ENCODE results near the gene MUC5B.
"Not testable (repeated sequence)": the region's sequence is repeated elsewhere in the genome, so short reads cannot be mapped to it uniquely, and the experiment has no call there.

Gene MUC5B

DNA sequence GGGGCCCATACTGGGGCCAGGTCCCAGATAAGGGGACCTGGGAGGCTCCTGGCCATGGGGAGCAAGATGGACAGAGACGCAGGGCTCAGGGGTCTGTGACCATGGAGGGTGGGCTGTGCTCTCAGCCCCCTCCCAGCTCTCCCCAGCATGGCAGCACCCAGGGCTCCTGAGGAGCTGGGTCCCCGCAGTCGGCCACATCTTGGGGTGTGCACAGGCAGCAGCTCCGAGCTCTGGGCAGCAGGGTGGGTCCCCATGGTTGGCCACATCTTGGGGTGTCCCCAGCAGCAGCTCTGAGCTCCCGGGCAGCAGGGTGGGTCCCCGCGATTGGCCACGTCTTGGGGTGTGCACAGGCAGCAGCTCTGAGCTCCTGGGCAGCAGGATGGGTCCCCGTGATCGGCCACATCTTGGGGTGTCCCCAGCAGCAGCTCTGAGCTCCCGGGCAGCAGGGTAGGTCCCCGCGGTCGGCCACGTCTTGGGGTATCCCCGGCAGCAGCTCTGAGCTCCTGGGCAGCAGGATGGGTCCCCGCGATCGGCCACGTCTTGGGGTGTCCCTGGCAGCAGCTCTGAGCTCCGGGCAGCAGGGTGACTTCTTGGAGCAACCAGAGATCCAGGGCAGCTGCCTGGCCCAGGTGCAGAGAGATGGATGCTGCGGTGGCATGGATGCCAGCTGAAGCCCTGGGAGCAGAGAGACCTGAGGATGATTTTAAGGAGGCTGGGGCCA lies 18.3 kb upstream of the MUC5B start:
- Histone ChIP-seq H3K9ac (ENCODE audit: low read depth, low read length) (no peak overlapping the region), H3K9me3 (ENCODE audit: control insufficient read depth, insufficient read depth, low read length) (no peaks in the 10 kb centered on the region), H3K36me3 (ENCODE audit: insufficient read depth, low read length) (no peaks in the 10 kb centered on the region), H3K4me1 (ENCODE audit: insufficient read depth, low read length) (no peaks in the 10 kb centered on the region)

DNA sequence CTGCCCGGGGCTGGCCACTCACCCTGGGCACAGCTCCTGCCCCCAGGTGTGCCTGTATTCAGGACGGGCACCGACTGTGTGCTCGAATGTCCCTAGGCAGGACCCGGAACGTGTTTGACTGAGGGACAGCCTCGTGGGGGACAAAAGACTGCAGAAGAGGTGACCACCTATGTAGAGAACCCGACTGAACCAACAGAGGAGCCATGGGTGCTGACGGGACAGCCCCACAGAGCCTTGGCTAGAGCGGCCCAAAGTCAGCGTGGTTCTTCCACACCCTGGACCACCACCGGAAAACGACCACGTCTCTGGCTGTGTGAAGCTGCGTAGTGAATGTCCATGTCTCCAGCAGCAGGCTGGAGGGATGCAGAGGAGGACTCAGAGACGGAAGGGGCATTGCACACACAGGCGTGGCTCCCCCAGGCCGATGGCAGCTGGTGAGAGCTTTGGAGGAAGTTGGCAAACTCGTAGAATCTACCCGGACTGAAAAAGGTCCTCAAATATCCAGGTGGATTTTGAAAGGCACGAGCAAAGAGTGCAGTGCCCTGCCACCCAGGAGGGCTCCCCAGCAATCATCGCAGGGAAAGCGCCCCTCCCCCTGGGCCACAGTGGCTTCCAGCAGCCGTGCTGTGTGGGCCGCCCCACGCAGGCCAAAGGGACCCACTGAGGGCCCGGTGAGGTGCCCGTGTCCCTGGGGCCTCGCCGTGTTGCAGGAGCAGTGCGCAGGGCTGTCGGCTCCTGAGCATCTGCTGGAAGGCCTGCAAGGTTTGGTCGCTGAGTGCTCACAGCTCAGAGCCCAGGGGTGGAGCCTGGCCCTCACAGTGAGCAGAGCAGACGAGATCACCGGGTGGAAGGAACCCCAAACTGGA lies 17.5 kb upstream of the MUC5B start:
- Histone ChIP-seq H3K36me3 (ENCODE audit: insufficient read depth, low read length) (no peaks in the 10 kb centered on the region), H3K9ac (ENCODE audit: low read depth, low read length) (no peak overlapping the region)

DNA sequence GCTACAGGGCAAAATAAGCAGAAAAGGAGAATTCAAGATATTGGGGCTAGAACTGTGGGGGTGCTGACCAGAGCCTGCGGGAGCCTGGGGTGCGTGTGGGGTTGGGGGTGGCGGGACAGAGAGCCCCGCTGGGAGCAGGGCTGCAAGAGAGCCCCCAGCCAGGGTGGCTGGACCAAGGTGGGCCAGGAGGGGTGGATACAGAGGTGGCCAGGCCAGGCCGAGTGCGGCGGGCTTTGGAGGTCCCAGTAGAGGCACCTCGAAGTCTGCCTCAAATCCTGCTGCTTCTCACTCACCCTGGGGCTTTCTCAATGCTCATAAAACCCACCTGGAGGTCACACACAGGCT lies 16.9 kb upstream of the MUC5B start:
- H3K9me3 ChIP-seq (ENCODE audit: control insufficient read depth, insufficient read depth, low read length): 0 out of 2 replicates have a peak, but pooled peaks cover 2% of the 10 kb centered on the region
- no peaks in the 10 kb centered on the region for H3K36me3 ChIP-seq (ENCODE audit: insufficient read depth, low read length)
- H3K4me1 ChIP-seq (ENCODE audit: insufficient read depth, low read length): no peaks in the 10 kb centered on the region
- H3K9ac ChIP-seq (ENCODE audit: low read depth, low read length): no peak overlapping the region

More for the DNA sequence above, 17.5 kb upstream of the MUC5B start:
- H3K9me3 ChIP-seq (ENCODE audit: control insufficient read depth, insufficient read depth, low read length): no peaks in the 10 kb centered on the region
- no peaks in the 10 kb centered on the region for H3K4me1 ChIP-seq (ENCODE audit: insufficient read depth, low read length)

DNA sequence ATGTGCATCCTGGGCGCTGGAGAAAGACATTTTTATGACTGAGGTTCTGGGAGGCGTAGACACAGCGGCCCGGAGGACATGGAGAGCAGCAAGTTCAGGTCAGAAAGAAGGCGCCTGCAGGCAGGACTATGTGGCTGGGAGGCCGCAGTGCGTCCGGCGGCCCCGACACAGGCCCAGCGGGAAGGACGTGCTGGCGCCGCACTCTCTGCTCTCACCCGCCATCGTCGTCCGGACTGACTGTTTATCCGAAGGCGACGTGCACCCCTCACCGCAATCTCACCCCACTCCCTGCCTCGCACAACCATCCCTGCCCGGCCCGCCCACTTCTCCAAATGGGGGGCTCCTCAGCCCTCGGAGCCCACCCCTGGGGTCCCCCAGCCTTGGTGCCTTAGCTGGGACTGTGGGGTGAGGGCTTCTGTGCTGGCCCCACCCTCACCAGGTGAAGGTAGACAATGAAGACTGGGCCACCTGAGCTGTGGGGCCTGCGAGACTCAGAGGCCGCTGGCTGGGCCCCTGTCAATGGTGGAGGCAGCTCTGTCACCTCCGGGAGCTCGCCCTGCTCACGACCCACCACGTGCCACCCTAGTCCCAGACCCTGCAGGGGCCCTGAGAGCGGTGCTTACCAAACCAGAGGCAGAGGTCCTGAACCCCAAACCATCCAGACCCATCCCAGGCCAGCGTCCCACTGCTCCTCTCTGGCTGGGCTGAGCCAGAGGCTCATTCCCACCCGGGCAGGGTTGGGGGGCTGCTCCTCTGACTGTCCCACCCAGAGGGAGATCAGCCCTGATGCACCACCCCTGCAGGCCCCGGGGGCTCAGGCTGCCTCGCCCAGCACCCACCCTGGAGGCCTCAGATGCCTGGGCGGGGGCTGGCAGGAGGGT lies 16.2 kb upstream of the MUC5B start:
- no peaks in the 10 kb centered on the region for H3K36me3 ChIP-seq (ENCODE audit: insufficient read depth, low read length)
- no peak overlapping the region for H3K9ac ChIP-seq (ENCODE audit: low read depth, low read length)
- H3K9me3 ChIP-seq (ENCODE audit: control insufficient read depth, insufficient read depth, low read length): 0 out of 2 replicates have a peak, but pooled peaks cover 3% of the 10 kb centered on the region
- no peaks in the 10 kb centered on the region for H3K4me1 ChIP-seq (ENCODE audit: insufficient read depth, low read length)

DNA sequence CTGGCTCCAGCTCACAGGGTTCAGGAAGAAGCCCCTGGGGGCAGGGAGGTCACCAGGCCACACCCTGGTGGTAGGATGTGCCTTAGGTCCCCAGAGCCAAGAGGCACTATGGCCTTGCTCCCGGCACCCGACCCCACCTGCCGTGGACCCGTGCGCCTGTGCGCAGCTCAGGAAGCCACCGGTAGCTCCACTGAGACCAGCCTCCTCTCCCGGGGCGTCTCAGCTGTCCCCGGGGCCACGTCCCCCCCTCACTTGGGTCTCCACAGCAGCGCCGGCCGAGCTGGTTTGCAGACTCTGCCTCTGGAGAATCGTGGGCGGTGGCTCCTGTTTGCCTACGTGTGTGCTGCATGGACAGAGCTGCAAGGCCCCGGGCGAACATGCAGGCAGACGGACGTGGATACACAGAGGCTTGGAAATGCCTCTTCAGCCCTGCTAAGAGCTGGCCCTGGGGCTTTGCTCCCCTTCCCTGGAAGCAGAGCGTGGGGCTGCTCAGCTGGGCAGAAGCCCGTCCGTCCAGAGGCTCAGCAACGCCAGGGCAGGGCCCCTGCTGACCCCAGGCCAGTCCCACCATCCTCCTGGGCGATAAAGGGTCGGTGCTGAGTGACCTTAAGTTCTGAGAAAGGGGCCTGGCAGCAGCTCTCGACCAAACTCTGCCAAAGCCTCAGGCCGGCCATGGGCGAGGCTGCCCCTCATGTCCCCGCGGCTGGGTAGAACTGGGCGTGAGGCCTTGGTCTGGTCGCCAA lies 15.3 kb upstream of the MUC5B start:
- Histone ChIP-seq H3K4me1 (ENCODE audit: insufficient read depth, low read length) (no peaks in the 10 kb centered on the region), H3K9ac (ENCODE audit: low read depth, low read length) (no peak overlapping the region), H3K9me3 (ENCODE audit: control insufficient read depth, insufficient read depth, low read length) (peaks cover 6% of the 10 kb centered on the region; the same call in 1 of the 2 replicates), H3K36me3 (ENCODE audit: insufficient read depth, low read length) (no peaks in the 10 kb centered on the region)

DNA sequence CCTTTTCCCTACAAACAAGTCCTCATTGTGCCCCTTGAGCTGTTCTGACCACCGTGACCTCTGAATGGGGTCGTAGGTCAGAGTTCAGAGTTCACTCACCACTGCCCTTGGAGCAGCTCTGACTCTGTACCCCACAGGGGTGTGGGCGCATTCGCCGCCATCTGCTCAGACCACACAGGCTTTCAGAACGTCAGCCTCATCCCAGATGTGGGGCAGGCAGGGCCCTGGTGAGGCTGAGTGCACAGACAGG lies 14.8 kb upstream of the MUC5B start:
- Histone ChIP-seq H3K4me1 (ENCODE audit: insufficient read depth, low read length) (no peaks in the 10 kb centered on the region), H3K9ac (ENCODE audit: low read depth, low read length) (no peak overlapping the region), H3K36me3 (ENCODE audit: insufficient read depth, low read length) (no peaks in the 10 kb centered on the region), H3K9me3 (ENCODE audit: control insufficient read depth, insufficient read depth, low read length) (peaks cover 6% of the 10 kb centered on the region; the same call in 1 of the 2 replicates)

DNA sequence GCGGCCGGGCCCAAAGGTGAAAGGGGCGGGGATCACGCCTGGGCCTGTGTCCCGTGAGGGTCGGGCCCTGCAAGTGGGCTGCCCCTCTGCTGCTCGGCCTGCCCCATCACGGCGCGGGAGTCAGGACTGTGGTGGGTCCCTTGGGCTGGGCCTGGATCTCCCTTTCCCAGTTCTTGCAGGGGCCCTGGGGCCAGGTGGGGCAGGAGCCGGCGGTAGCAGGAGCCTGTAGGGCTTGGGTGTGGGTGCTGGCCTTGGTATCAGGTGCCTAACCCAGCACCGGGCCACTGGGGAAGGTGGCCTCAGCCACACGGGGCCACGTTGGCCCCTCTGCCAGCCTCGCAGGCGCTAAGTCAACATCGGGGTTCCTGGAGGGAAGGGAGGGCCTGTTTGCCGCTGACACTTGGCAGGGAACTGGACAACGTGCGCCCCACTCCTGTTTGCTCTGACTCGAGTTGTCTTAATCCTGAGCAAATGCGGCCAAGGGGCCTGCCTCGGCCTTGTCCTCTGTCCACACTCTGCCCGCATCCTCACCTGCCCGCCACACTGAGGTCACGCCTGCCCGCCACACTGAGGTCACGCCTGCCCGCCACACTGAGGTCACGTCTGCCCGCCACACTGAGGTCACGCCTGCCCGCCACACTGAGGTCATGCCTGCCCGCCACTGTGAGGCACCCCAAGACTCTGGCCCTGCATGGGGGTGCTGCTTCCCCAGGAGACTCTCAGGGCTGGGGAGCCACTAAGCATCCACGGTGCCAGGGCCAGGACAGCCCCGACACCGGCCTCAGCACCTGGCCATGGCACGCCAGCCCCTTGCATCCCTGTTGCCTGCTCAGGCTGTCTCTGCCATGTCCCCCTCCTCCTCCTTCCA lies 14.2 kb upstream of the MUC5B start:
- peaks cover 6% of the 10 kb centered on the region; the same call in 1 of the 2 replicates for H3K9me3 ChIP-seq (ENCODE audit: control insufficient read depth, insufficient read depth, low read length)
- no peaks in the 10 kb centered on the region for H3K4me1 ChIP-seq (ENCODE audit: insufficient read depth, low read length)
- no peaks in the 10 kb centered on the region for H3K36me3 ChIP-seq (ENCODE audit: insufficient read depth, low read length)
- H3K9ac ChIP-seq (ENCODE audit: low read depth, low read length): no peak overlapping the region

DNA sequence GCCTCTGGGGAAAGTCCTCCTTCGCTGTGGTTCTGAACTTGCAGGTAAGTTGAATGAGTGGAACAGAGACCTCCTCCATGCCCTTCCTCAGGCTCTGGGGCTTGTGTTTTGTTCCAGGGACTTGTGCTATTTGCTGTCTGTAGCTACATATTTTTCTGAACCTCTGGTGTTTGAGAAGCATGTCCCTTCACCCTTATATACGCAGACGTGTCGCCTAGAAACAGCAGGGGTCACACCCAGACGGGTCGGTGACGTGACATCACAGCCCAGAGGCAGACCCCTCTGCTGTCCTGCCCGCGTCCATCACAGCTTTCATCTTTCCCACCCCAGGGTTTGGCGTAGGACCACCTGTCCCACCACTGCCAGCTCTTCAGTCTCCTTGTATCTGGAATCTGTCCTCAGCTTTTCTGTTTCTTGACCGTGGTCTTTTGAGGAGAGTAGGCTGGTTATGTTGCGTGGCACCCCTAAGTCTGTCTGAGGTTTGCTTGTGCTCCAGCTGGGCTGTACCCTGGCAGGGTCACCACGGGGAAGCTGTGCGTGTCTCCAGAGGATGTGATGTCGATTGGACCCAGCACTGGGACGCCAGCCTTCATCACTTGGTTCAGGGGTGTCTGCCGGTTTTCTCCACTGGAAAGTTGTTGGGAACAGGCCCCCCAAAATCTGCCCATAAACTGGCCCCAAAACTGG lies 13.4 kb upstream of the MUC5B start:
- H3K9me3 ChIP-seq (ENCODE audit: control insufficient read depth, insufficient read depth, low read length): peaks cover 6% of the 10 kb centered on the region; the same call in 1 of the 2 replicates
- H3K4me1 ChIP-seq (ENCODE audit: insufficient read depth, low read length): no peaks in the 10 kb centered on the region
- no peak overlapping the region for H3K9ac ChIP-seq (ENCODE audit: low read depth, low read length)
- H3K36me3 ChIP-seq (ENCODE audit: insufficient read depth, low read length): no peaks in the 10 kb centered on the region

DNA sequence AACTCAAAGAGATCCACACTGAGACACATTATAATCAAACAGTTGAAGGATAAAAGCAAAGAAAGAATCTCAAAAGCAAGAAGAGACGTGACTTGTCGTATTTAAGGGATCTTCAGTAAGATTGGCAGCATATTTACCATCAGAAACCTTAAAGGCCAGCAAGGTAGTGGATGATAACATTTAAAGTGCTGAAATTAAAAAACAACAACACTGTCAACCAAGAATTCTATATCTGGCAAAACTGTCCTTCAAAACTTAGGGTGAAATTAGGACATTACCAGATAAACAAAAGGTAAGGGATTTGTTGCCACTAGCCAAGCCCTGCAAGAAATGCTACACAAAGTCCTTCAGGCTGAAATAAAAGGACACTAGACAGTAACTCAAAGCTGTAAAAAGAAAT lies 11.0 kb upstream of the MUC5B start:
- Histone ChIP-seq H3K36me3 (ENCODE audit: insufficient read depth, low read length) (no peaks in the 10 kb centered on the region), H3K4me1 (ENCODE audit: insufficient read depth, low read length) (no peaks in the 10 kb centered on the region), H3K9ac (ENCODE audit: low read depth, low read length) (no peak overlapping the region), H3K9me3 (ENCODE audit: control insufficient read depth, insufficient read depth, low read length) (peaks cover 6% of the 10 kb centered on the region; the same call in 1 of the 2 replicates)

DNA sequence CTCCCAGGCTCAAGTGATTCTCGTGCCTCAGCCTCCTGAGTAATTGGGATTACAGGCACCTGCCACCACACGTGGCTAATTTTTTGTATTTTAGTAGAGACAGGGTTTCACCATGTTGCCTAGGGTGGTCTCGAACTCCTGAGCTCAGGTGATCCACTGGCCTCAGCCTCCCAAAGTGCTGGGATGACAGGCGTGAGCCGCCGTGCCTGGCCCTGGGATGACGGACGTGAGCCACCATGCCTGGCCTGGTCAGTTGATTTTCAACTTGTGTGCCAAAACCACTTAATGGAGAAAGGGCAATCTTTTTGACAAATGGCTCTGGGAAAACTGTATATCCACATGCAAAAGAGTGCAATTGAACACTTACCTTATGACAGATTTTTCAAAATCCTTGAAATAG lies 7.0 kb upstream of the MUC5B start:
- H3K36me3 ChIP-seq (ENCODE audit: insufficient read depth, low read length); H3K9me3 ChIP-seq (ENCODE audit: control insufficient read depth, insufficient read depth, low read length); H3K9ac ChIP-seq (ENCODE audit: low read depth, low read length); H3K4me1 ChIP-seq (ENCODE audit: insufficient read depth, low read length): not testable (repeated sequence)

DNA sequence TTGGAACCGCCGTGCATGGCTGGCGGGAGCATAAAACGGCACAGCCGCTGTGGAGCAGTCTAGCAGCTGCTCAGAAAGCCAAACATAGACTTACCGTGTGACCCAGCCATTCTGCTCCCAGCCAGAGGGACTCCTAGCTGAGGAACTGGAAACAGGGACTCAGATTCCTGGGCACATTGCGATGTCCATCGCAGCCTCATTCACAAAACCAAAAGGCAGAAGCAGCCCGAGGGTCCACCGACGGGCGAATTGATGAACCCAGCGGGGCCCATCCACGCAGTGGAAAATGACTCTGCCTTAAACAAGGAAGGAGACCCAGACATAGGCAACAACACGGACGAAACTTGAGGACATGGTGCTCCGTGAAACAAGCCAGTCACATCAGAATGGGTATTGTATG lies 5.7 kb upstream of the MUC5B start:
- no peaks in the 10 kb centered on the region for H3K9me3 ChIP-seq (ENCODE audit: control insufficient read depth, insufficient read depth, low read length)
- H3K9ac ChIP-seq (ENCODE audit: low read depth, low read length): no peak overlapping the region
- H3K36me3 ChIP-seq (ENCODE audit: insufficient read depth, low read length): no peaks in the 10 kb centered on the region
- no peaks in the 10 kb centered on the region; the same call in 1 of the 2 replicates for H3K4me1 ChIP-seq (ENCODE audit: insufficient read depth, low read length)

DNA sequence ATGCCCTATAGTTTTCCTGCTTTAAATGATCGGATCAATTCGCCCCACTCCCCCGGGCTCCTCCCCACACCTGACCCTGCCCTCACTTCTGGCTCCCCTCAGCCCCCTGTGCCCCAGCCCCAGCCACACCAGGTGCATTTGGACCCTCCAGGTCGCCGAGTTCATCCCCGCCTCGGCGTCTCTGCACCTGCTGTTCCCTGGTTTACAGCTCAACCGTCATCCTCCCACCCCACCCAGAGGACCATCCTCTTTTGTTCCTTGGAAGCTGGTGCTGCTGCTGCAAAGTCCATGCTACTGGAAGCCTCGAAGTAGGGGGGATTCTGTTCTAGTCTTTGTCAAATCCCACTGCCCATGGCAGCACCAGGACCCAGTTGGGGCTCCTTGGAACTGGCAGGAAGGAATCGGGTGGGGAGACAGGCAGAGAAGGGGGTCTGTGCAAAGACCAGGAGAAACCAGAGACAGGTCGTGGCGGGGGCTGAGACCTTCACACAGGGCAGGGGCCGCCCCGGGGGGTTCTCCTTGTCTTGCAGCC lies 4.5 kb upstream of the MUC5B start:
- no peaks in the 10 kb centered on the region for H3K36me3 ChIP-seq (ENCODE audit: insufficient read depth, low read length)
- no peaks in the 10 kb centered on the region; the same call in 1 of the 2 replicates for H3K4me1 ChIP-seq (ENCODE audit: insufficient read depth, low read length)
- H3K9ac ChIP-seq (ENCODE audit: low read depth, low read length): no peak overlapping the region
- H3K9me3 ChIP-seq (ENCODE audit: control insufficient read depth, insufficient read depth, low read length): no peaks in the 10 kb centered on the region
